Gastrocnemius medialis (tissue), 4 donors: ENCODE data around the gene DCD.

ENCODE experiments used
- CTCF ChIP-seq, 5 experiments: fragments of 450-650 bp in 3 of 5; fragments of 200-600 bp in 2 of 5; sonication (generic) in 2 of 5; IDR thresholded peaks in 4 of 5; conservative IDR thresholded peaks in 1 of 5; 1 replicate in 4 of 5; 2 replicates in 1 of 5; pipeline ENCODE4 v1.5.1; 2016 to 2019; ENCODE audit warnings: antibody characterized with exemption in 5 of 5, mild to moderate bottlenecking in 3 of 5, moderate library complexity in 3 of 5
- POLR2A ChIP-seq, 2 donors: fragments of 450-650 bp; IDR thresholded peaks; one replicate each; pipeline ENCODE4 v1.6.1; 2017; ENCODE audit warnings: antibody characterized with exemption in 2 of 2, mild to moderate bottlenecking in 2 of 2, moderate library complexity in 2 of 2

GRCh38 chr12:54605138-54605970, 42.8 kb downstream of the DCD start:
- TF ChIP-seq POLR2A (IDR thresholded peaks at IDR 0.05), result no peak
- no peak for TF ChIP-seq CTCF (IDR thresholded peaks at IDR 0.05 in 4 of 5, conservative IDR thresholded peaks at IDR 0.05 in 1 of 5)
